ENCODE data around the gene KIF13A. TPM values are rescaled to one million over a fixed set of nuclear protein-coding genes. Genes with fewer than 3 reads are reported as not detected.
A peak's percentile ranks its signal among the peaks of the same experiment; 100 is the strongest.
"Not testable (repeated sequence)": the region's sequence is repeated elsewhere in the genome, so short reads cannot be mapped to it uniquely, and the experiment has no call there.

The KIF13A gene
- total RNA-seq, 1 donor from 2014 or later, result 57.3 TPM

DNA sequence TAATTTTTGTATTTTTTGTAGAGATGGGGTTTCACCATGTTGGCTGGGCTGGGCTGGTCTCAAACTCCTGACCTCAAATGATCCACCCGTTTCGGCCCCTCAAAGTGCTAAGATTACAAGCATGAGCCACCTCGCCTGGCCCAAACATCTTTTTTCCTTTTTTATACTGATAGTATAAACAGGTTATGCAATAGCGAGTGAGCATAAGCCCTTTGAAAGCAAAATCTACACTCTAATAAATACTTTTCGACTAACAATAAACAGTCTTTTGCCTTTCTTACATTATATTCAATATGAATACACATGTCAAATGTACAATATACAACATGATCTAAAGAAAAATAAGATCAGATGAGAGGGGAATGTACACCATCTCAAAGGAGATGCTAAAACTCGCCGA is 38.7 kb downstream of the KIF13A start:
- DNase-seq (ENCODE audit: missing footprints), result no peak
- intact Hi-C loops (cut with DNase I), result no loop called here
- ATAC-seq, result no peak

DNA sequence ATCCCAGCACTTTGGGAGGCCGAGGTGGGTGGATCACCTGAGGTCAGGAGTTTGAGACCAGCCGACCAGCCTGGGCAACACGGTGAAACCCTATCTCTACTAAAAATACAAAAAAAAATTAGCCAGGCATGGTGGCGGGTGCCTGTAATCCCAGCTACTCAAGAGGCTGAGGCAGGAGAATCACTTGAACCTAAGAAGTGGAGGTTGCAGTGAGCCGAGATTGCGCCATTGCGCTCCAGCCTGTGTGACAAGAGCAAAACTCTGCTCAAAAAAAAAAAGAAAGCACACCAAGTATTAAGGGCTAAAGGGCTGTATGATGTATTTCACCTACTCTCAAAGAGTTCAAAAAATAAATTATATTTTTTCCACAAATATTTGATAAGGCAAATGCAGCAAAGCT is 39.9 kb downstream of the KIF13A start:
- ATAC-seq; intact Hi-C loops (cut with DNase I); DNase-seq (ENCODE audit: missing footprints): not testable (repeated sequence)

DNA sequence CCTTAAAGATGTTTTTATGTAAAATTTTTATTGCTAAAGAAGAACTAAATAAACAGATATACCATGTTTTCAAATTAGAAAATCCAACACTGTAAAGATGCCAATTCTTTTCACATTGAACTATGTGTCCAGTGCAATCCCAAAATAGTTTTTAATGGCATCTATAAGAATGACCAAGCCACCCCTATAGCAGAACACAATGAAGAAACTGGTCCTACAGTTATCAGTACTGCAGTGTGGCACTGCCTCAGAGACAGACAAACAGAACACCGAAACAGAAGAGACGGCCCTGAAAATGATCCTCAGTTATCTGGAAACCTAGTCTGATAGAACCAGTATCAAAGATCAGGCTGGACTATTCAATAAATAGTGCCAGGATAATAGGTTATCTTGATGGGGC is 41.9 kb downstream of the KIF13A start:
- DNase-seq (ENCODE audit: missing footprints) (no peak), ATAC-seq (no peak)
- intact Hi-C loops (cut with DNase I), result no loop called here

DNA sequence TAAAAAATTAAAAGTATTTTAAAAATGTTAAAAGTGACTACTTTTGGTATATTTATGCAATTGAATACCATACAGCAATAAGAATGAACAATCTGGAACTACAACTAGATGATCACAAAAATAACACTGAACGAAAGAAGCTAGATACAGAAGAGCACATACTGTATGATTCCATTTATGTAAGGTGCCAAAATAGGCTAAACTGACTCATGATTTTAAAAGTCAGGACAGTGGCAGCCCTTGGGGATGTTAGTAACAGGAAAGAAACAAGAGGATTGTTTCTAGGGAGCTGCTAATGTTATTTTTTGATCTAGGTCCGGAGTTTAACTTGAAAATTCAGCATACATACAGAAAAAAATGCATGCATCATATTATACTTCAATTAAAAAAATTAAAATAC is 42.3 kb downstream of the KIF13A start:
- intact Hi-C loops (cut with DNase I), result no loop called here
- ATAC-seq, result peak; percentile 69

DNA sequence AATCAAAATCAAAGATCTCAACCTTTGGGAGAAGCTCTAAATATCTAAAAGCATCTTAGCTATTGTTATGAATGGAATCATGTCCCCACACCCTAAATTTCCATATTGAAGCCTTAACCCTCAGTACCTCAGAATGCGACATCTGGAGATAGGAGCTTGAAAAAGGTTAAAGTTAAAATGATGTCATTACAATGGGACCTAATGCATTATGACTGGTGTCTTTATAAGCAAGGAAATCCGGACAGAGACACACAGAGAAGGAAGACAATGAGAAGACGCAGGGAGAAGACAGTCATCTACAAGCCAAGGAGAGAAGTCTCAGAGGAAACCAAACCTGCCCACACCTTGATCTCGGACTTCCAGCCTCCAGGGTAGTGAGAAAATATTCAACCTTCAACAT is 46.1 kb downstream of the KIF13A start:
- ATAC-seq (no peak), DNase-seq (ENCODE audit: missing footprints) (no peak)
- intact Hi-C loops (cut with DNase I), result no loop called here

More for the DNA sequence above, 42.3 kb downstream of the KIF13A start:
- no peak for DNase-seq (ENCODE audit: missing footprints)

DNA sequence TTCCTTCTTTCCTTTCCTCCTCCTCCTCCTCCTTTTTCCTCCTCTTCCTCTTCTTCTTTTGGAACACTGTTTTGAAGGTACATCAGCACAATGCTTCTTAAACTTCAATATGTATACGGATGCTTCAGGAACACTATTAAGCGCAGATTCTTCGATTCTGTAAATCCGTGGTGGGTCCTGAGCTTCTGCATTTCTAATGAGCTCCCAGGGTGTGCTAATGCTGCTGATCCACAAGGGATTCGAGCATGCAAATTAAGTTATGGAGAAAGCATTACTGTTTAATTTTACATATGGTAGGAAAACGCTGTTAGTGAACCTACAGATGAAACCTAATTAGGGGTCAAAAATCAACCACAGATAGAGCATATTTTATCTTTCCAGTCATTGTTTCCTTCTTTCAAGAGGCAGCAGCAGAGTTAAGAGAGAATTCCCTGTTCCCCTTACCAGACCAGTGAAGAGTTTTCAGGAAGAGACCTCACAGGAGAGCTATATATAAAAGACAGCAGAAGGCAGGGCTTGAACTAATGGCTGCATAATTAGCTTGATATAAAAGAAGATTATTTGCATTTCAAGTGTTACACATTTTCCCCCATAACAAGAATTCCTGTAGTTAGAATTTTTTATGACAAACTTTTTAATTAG is 47.2 kb downstream of the KIF13A start:
- intact Hi-C loops (cut with DNase I), result no loop called here
- ATAC-seq, result no peak
- DNase-seq (ENCODE audit: missing footprints), result no peak

DNA sequence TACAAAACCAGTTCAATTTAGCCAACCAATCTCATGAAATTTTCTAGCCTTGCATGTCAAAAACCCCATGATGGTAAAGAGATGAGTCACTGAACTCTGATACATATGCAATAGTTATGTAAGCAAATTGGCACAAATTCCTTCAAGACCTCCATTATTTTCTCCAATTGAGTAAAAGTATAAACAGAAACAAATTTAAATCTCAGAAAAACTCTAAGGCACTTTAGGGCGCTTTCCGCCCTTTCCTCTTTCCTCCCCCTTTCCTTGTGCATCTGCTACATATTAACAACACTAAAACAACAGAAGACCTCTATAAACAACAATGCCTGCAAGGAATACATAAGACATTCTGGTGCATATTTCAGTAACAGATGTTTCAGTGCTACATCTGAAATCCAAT is 48.5 kb downstream of the KIF13A start:
- DNase-seq (ENCODE audit: missing footprints) (no peak), ATAC-seq (no peak)
- intact Hi-C loops (cut with DNase I), result no loop called here

DNA sequence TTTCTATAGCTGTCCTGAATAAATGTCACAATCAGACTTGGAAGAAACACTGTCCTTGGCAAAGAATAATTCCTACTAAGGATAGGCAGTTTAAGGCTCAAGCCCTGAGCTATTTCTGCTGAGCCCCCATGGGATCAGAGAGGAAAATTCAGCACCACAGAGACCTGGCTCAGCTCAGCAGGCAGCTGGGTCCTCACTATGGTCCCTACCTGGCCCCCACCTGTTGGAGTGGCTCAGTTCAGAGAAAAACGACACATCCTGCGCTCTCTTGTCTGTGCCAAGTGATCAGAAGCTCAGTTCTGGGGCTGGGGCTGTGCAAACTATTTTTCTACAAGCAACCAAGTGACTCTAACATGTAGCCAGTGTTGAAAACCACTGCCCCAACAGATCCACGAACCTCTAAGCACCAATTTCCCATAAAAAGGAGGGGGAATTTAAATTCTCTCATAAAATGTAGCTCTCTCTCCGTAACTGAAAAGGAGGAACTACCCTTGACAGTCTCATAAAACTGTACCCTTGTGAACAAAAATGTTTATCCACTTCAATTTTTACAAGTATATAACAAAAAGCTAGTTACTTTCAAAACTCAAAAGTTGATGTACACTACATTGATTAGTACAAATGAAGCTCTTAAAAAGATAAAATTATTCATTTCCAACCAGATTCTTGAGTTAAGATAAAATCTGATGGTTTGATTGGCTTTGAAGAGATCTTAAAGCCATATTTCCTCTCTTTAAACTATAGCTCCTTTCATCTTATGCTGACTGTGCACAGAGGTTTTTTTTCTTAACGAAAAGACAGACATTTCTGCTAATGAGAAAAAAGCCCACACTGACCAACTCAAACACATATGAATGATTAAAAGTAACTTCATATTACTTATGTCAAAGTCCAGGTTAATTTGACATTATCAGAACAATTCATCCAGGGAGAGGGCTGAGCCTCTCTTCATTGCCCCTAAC is 52.0 kb downstream of the KIF13A start:
- no peak for ATAC-seq
- no peak for DNase-seq (ENCODE audit: missing footprints)
- intact Hi-C loops (cut with DNase I), result no loop called here

DNA sequence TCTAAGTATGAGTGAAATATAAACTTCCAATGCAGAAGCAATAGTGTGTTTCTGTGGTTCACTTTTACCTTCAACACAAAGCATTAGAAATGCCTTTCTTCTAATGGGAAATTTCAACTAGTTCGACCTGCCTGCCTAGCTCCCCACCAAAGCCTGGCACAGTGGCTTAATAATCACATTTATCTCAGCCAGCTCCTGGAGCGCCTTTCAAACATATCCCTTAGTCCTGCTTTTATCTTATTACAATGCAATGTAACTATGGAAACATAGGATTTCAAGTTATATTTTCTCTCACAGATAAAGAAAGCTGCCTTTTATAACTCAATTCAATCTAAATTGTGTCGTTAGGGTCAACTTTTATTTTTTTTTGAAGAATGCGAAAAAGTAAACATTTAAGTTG is 53.7 kb downstream of the KIF13A start:
- intact Hi-C loops (cut with DNase I), result loop anchor here (2.0 to 5.0 kb wide), 2 partner anchors 39 to 53 kb away; partner anchors contain the start of gene KIF13A
- DNase-seq (ENCODE audit: missing footprints), result no peak
- ATAC-seq, result no peak

DNA sequence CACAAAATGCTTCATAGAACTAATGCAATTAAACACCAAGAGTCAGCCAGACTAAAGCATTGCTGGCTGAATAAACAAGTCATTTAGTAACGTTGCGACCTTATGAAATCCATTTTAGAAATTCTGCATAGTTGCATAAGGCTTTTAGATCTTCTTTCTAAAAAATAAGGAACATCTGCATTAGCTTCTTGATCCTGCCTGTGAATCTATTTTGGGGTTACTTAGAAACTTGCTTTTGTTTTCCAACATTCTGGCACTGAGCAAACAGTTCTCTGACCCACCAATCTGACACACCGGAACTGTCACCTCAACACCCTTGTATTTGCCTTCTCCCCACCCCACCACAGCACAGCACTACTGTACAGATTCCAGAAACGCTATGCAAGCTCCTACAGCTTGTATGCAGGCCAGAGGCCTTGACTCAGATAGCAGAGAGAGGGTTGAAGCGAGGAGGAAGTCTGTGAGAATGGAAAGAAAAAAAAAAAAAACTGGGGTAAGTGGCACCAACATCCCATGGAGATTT is 55.0 kb downstream of the KIF13A start:
- peak; percentile 95 for ATAC-seq
- intact Hi-C loops (cut with DNase I), result loop anchor here (2.0 to 5.0 kb wide), 2 partner anchors 40 to 54 kb away; partner anchors contain the start of gene KIF13A
- DNase-seq (ENCODE audit: missing footprints), result peak; percentile 64

DNA sequence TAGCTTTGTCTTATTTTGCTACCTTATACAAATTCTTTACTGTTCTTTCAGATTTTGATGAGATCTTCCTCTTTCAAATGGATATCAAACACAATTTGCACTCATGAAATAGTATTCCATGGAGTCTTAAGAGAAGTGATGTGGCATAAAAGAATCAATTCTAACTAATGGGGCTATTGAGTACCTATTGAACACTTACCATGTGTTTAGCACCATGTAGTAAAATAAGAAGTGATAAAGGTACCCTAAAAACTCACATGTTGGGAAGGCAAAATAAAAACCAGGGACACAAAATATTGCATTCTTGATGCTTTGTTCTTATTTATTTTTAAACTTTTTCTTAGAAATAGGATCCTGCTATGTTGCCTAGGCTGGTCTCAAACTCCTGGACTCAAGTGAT is 56.2 kb downstream of the KIF13A start:
- ATAC-seq, result no peak

DNA sequence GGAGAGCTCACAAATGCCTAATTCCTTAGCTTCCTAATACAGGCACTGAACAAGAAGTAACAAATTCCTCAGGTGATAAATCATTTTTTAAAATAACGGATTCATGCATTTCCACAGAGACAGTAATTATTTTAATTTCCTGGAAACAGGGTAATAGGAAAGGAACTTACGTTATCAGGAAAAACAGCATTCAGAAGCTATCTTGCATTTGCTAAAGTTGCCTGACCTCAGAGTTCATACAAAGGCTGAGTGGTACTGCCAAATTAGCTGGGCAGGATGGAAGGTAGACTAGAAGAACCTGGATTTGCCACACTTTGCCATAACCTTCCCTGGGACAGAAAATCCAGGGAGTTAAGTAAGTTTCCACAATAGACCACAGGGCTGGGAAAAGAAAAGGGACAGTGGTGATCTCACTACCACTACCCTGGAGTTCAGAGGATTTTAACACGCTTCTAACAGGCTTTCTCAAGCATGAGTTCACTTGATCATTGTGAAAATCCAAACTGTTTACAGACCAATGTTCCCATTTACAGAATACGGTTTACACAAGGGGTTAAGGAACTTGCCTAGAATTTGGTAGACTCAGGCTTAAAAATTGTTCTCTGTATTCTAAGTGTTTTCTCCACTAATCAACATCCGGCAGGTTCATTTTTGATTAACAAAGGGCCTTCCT is 57.0 kb downstream of the KIF13A start:
- DNase-seq (ENCODE audit: missing footprints) (no peak), ATAC-seq (peak; percentile 32)
- intact Hi-C loops (cut with DNase I), result loop anchor here (5.0 kb wide), 1 partner anchor 42 kb away; no protein-coding TSS in a partner anchor

More for the DNA sequence above, 56.2 kb downstream of the KIF13A start:
- intact Hi-C loops (cut with DNase I), result loop anchor here (5.0 kb wide), 1 partner anchor 41 kb away; no protein-coding TSS in a partner anchor
- DNase-seq (ENCODE audit: missing footprints), result no peak

DNA sequence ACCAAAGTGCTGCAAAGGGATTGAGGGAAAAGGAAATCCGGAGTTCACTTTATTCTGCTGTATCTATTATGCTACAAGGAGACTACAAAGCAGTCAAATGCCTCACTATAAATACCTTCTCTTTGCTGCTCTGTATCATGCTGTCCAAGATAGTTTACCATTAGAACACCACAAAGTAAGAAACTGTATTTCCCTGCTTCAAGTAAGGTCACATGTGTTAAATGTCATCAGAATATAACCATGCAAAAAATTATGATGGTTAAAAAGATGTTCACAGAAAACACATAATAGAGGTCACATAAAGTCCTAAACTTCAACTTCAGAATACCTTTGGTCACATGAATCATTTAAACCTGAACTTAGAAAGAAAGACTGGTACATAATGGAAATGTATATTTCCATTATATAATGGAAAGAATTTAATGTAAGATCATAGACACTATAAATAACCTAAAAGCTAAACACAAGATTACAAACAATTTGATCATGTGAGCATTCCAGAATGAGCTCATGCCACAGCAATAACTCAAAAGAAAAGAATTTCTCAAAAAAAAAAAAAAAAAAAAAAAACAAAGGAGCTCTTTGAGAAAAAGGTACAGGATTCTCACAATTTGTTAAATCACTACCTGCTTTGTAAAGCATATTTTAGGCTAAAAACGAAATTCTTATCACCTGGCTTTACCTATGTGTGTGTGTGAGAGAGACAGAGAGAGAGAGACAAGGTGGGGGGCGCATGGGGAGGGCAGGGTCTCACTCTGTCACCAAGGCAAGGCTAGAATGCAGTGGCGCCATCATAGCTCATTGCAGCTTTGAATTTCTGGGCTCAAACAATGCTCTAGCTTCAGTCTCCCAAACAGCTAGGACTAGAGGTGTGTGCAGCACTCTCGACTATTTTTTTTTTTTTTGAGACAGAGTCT is 58.7 kb downstream of the KIF13A start:
- intact Hi-C loops (cut with DNase I), result loop anchor here (5.0 kb wide), 1 partner anchor 61 kb away; no protein-coding TSS in a partner anchor
- no peak for ATAC-seq
- DNase-seq (ENCODE audit: missing footprints), result no peak

DNA sequence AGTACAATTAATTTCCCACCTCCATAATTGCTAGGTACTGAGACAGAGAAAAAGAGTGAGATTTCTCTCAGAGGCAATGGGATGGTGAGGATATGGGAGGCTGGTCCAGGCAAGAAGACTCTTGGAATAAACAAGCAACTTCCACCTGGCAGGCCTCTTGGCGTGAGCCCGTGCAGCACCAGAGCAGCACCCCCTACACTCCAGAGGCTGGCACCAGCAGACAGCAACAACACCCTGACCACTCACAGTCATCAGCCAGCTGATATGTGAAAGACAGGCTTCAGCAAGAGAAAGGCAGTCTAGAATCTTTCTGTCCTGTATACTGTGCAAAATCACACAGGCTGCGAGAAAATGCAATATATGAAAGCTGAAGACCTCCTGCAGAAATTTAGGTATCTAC is 59.7 kb downstream of the KIF13A start:
- peak; percentile 56 for ATAC-seq
- intact Hi-C loops (cut with DNase I), result loop anchor here (5.0 kb wide), 1 partner anchor 60 kb away; no protein-coding TSS in a partner anchor
- DNase-seq (ENCODE audit: missing footprints), result no peak

DNA sequence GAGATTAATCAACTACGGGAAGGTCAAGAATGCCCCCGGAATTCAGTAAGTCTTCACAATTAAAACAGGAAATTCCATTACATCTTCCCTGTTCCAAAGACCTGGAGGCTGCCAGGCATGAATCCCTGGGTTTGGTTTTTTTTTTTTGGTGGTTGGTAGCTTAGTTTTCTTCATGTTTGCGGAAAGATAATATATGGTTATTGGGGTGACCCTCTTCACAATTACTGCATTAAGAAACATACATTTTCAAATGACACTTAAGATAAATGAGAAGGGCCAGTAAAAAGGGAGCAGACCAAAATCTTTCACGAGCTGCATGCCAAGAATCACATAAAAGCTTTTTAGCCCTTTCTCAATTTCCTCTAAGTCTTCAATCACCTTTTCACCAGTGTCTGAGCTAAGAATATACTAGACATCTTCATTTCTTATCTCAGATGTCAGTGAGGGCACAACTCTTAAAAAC is 64.0 kb downstream of the KIF13A start:
- DNase-seq (ENCODE audit: missing footprints) (no peak), ATAC-seq (no peak)
- intact Hi-C loops (cut with DNase I), result no loop called here

DNA sequence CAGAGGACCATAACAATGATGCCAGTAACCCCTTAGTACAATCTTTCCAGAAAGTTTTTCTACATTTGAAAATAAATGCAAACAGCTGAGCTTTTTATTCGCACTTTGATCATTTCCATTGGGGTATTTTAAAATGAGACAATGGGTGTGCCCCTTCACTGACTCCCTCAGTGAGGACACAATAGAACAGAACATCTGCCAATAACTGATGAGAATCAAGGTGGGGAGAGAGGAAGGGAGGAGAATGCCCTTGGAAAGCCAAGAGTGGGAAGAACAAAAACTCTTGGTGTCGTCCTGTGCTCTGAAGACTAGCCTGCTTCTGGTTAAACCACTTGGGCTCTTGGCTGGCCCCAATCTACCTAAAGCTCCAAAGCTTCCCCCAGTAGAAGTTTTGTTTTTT is 66.0 kb downstream of the KIF13A start:
- intact Hi-C loops (cut with DNase I), result no loop called here

DNA sequence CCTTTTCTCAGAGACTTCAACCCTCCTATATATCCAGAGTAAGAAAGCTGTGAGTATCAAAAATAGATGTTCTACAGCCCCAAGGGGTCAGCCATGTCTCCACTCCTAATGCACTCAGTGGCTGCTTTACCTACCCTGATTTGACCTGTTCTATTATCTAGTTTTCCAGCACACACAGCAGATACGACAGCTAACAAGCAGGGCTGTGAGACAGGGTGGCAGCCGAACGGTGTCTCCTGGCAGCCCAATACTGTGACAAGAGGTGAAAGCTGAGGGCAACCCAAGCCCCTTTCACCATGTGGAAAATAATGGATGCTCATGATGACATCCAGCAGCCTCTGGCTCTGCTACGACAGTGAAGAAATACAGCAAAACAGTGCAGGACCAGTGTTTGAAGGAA is 67.9 kb downstream of the KIF13A start:
- no peak for DNase-seq (ENCODE audit: missing footprints)
- ATAC-seq, result peak; percentile 84
- intact Hi-C loops (cut with DNase I), result loop anchor here (10.0 kb wide), 1 partner anchor 205 kb away; the partner anchor contains the start of gene NHLRC1

More for the DNA sequence above, 66.0 kb downstream of the KIF13A start:
- ATAC-seq, result no peak
- DNase-seq (ENCODE audit: missing footprints), result no peak

Measured in Right ventricle myocardium inferior (tissue), 1 donor.